ENCODE results near the gene CCDC92. TPM values are rescaled to one million over a fixed set of nuclear protein-coding genes. Genes with fewer than 3 reads are reported as not detected.

CCDC92 gene
- total and polyA plus RNA-seq, 10 of the 15 experiments (the other 5 are each of a cell fraction or from before 2014, with no cell fraction given), result 0.53 to 11.8 (median 4.2) TPM

DNA sequence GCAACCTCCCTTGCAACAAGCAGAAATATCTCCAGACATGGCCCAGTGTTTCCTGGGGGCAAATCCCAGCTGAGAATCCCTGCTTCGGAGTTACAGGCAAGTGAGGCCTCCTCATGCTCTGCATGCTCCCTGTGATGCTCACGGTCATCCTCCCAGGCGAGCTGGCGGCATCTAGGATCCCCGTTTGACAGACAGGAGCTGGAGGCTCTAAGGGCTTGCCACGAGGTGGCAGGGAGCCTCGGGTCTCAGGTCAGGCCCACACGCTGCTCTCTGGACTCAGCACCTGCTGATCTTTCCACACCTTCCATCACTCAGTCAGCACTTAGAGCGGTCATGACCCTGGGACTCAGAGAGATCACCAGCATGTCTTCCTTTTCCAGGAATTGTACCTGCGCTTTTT lies 79.8 kb downstream of the CCDC92 start (continued):
- TF ChIP-seq, protein P1, sequence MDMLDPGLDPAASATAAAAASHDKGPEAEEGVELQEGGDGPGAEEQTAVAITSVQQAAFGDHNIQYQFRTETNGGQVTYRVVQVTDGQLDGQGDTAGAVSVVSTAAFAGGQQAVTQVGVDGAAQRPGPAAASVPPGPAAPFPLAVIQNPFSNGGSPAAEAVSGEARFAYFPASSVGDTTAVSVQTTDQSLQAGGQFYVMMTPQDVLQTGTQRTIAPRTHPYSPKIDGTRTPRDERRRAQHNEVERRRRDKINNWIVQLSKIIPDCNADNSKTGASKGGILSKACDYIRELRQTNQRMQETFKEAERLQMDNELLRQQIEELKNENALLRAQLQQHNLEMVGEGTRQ (IDR thresholded peaks at IDR 0.05; ENCODE audit: borderline replicate concordance, low read depth, low read length), result no peak
- no peak for TF ChIP-seq ZNF207 (IDR thresholded peaks at IDR 0.05; ENCODE audit: borderline replicate concordance)

DNA sequence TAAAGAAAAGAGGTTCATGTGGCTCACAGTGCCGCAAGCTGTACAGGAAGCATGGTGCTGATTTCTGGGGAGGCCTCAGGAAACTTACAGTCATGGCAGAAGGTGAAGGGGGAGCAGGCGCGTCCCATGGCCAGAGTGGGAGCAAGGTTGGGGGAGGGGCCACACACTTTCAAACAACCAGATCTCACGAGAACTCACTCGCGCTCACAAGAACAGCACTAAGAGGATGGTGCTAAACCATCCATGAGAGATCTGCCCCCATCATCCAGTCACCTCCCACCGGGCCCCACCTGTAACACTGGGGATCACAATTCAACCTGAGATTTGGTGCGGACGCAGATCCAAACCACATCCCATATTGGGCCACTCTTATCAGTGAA lies 80.5 kb downstream of the CCDC92 start:
- Histone ChIP-seq H3K27ac (ENCODE audit: control insufficient read depth, insufficient read depth) (no peak overlapping the region), H3K9me3 (replicated peaks; ENCODE audit: control insufficient read depth, insufficient read depth, low read length) (no peaks in the 10 kb centered on the region), H3K9ac (ENCODE audit: control insufficient read depth, insufficient read depth, low read length) (no peak overlapping the region), H3K4me2 (ENCODE audit: control insufficient read depth, insufficient read depth) (no peak overlapping the region), H3K27me3 (replicated peaks in 1 of 2; ENCODE audit: control insufficient read depth in 2 of 2, insufficient read depth in 2 of 2, low read length in 1 of 2) (no peaks in the 10 kb centered on the region; a peak in 2 of 4 replicates), H4K20me1 (ENCODE audit: control insufficient read depth, insufficient read depth) (no peaks in the 10 kb centered on the region), H2AFZ (ENCODE audit: control insufficient read depth, low read depth, low read length) (no peak overlapping the region), H3K4me3 (no peak overlapping the region), H3K79me2 (ENCODE audit: control insufficient read depth, insufficient read depth, low read length) (no peaks in the 10 kb centered on the region), H3K36me3 (ENCODE audit: control insufficient read depth in 2 of 2, insufficient read depth in 2 of 2, low read length in 1 of 2) (no peaks in the 10 kb centered on the region), H3K4me1 (ENCODE audit: control insufficient read depth, insufficient read depth, low read length) (no peaks in the 10 kb centered on the region)
- ChIA-PET SMC1A (ENCODE audit: uncharacterized antibody, unreplicated experiment) (no interaction called here), CTCF (no interaction called here), RAD21 (ENCODE audit: unreplicated experiment) (no interaction called here), POLR2A (no interaction called here)
- TF ChIP-seq NR2C1 (IDR thresholded peaks at IDR 0.05), result no peak
- TF ChIP-seq ZNF217 (IDR thresholded peaks at IDR 0.05), result no peak
- in situ Hi-C loops (cut with MboI), result no loop called here
- no peak for FAIRE-seq
- BruUV-seq (replicated peaks), result no TSS peak
- DNase-seq (ENCODE audit: low read depth, low spot score), result no peak
- intact Hi-C loops (cut with micrococcal nuclease; ENCODE audit: unreplicated experiment), result no loop called here
- ATAC-seq, result no peak
- 55% methylated on average over 9 of the region's 9 CpGs for WGBS (ENCODE audit: insufficient coverage, insufficient replicate concordance, low lambda C conversion rate, missing lambda C conversion rate)

DNA sequence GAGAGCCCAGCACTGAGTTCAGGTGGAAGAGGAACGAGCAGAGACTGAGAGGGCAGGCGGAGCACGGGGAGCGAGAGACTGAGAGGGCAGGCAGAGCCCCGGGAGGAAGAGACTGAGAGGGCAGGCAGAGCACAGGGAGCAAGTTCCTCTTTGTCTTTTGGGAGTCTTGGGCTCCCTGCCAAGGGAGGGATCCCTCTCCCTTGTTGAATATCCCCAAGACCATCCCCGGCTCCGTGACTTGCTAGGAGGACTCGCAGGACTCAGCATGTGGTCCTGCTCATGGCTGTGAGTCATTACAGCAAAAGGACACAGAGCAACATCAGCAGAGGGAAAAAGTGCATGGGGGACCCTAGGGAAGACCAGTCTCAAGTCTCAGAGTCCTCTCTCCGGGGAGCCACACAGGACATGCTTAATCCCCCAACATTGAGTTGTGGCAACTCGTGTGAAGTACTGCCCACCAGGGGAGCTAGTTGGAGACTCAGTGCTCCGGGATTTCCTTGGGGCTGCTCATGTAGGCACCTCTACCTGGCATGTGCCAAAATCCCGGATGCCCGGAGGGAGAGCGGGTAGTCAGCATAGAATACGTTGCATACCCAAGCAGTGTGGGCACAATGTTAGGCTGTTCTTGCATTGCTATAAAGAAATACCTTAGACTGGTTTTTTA lies 81.0 kb downstream of the CCDC92 start:
- FAIRE-seq (no peak), DNase-seq (ENCODE audit: low read depth, low spot score) (no peak), ATAC-seq (no peak)
- Histone ChIP-seq H3K27ac (ENCODE audit: control insufficient read depth, insufficient read depth) (no peak overlapping the region), H3K9me3 (replicated peaks; ENCODE audit: control insufficient read depth, insufficient read depth, low read length) (no peaks in the 10 kb centered on the region), H3K79me2 (ENCODE audit: control insufficient read depth, insufficient read depth, low read length) (no peaks in the 10 kb centered on the region), H3K4me2 (ENCODE audit: control insufficient read depth, insufficient read depth) (no peak overlapping the region), H3K36me3 (ENCODE audit: control insufficient read depth in 2 of 2, insufficient read depth in 2 of 2, low read length in 1 of 2) (no peaks in the 10 kb centered on the region), H3K9ac (ENCODE audit: control insufficient read depth, insufficient read depth, low read length) (no peak overlapping the region), H4K20me1 (ENCODE audit: control insufficient read depth, insufficient read depth) (no peaks in the 10 kb centered on the region), H3K4me1 (ENCODE audit: control insufficient read depth, insufficient read depth, low read length) (no peaks in the 10 kb centered on the region), H2AFZ (ENCODE audit: control insufficient read depth, low read depth, low read length) (no peak overlapping the region), H3K4me3 (no peak overlapping the region), H3K27me3 (replicated peaks in 1 of 2; ENCODE audit: control insufficient read depth in 2 of 2, insufficient read depth in 2 of 2, low read length in 1 of 2) (no peaks in the 10 kb centered on the region; a peak in 1 of 4 replicates)
- 43% methylated on average over 15 of the region's 15 CpGs for WGBS (ENCODE audit: insufficient coverage, insufficient replicate concordance, low lambda C conversion rate, missing lambda C conversion rate)
- no TSS peak for BruUV-seq (replicated peaks)
- intact Hi-C loops (cut with micrococcal nuclease; ENCODE audit: unreplicated experiment), result no loop called here
- SMC1A ChIA-PET (ENCODE audit: uncharacterized antibody, unreplicated experiment), result no interaction called here
- TF ChIP-seq, protein P2, sequence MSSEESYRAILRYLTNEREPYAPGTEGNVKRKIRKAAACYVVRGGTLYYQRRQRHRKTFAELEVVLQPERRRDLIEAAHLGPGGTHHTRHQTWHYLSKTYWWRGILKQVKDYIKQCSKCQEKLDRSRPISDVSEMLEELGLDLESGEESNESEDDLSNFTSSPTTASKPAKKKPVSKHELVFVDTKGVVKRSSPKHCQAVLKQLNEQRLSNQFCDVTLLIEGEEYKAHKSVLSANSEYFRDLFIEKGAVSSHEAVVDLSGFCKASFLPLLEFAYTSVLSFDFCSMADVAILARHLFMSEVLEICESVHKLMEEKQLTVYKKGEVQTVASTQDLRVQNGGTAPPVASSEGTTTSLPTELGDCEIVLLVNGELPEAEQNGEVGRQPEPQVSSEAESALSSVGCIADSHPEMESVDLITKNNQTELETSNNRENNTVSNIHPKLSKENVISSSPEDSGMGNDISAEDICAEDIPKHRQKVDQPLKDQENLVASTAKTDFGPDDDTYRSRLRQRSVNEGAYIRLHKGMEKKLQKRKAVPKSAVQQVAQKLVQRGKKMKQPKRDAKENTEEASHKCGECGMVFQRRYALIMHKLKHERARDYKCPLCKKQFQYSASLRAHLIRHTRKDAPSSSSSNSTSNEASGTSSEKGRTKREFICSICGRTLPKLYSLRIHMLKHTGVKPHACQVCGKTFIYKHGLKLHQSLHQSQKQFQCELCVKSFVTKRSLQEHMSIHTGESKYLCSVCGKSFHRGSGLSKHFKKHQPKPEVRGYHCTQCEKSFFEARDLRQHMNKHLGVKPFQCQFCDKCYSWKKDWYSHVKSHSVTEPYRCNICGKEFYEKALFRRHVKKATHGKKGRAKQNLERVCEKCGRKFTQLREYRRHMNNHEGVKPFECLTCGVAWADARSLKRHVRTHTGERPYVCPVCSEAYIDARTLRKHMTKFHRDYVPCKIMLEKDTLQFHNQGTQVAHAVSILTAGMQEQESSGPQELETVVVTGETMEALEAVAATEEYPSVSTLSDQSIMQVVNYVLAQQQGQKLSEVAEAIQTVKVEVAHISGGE (CRISPR knock-in tag; IDR thresholded peaks at IDR 0.05), result no peak
- TF ChIP-seq CREB1 (IDR thresholded peaks at IDR 0.05; ENCODE audit: low read depth) (no peak), CBX3 (IDR thresholded peaks at IDR 0.05; ENCODE audit: borderline replicate concordance, low read depth) (no peak), BCL11A (IDR thresholded peaks at IDR 0.05; ENCODE audit: low read depth, low read length) (no peak)
- TF ChIP-seq, protein P3, sequence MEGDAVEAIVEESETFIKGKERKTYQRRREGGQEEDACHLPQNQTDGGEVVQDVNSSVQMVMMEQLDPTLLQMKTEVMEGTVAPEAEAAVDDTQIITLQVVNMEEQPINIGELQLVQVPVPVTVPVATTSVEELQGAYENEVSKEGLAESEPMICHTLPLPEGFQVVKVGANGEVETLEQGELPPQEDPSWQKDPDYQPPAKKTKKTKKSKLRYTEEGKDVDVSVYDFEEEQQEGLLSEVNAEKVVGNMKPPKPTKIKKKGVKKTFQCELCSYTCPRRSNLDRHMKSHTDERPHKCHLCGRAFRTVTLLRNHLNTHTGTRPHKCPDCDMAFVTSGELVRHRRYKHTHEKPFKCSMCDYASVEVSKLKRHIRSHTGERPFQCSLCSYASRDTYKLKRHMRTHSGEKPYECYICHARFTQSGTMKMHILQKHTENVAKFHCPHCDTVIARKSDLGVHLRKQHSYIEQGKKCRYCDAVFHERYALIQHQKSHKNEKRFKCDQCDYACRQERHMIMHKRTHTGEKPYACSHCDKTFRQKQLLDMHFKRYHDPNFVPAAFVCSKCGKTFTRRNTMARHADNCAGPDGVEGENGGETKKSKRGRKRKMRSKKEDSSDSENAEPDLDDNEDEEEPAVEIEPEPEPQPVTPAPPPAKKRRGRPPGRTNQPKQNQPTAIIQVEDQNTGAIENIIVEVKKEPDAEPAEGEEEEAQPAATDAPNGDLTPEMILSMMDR (IDR thresholded peaks at IDR 0.05 in 2 of 3, conservative IDR thresholded peaks at IDR 0.05 in 1 of 3; ENCODE audit: control insufficient read depth in 2 of 3, extremely low read depth in 1 of 3, insufficient read depth in 1 of 3, low read depth in 3 of 3, low read length in 3 of 3), result no peak
- in situ Hi-C loops (cut with MboI), result no loop called here
- RAD21 ChIA-PET (ENCODE audit: unreplicated experiment), result no interaction called here
- CTCF ChIA-PET, result no interaction called here
- POLR2A ChIA-PET, result no interaction called here

Data from GM12878 (cell line).